GM21717 (cell line): ENCODE measurements around the gene TRAPPC10.

Source experiments
- ATAC-seq: cut with Tn5 transposase; IDR thresholded peaks from one replicate; pipeline ENCODE4 v1.9.1; 2021; ENCODE audit warnings: mild to moderate bottlenecking, moderate library complexity; ENCODE audit not compliant: unreplicated experiment

TRAPPC10 gene

GRCh38 chr21:43981151-43981870 lies 30.8 kb upstream of the TRAPPC10 start:
- ATAC-seq: no peak

- ATAC-seq: no peak
Observed at GRCh38 chr21:43981871-43982210, 30.3 kb upstream of the TRAPPC10 start.

GRCh38 chr21:43982489-43983078 lies 29.5 kb upstream of the TRAPPC10 start:
- ATAC-seq: no peak

- no peak for ATAC-seq
Observed at GRCh38 chr21:43983390-43983789, 28.7 kb upstream of the TRAPPC10 start.

GRCh38 chr21:43983860-43984420 lies 28.2 kb upstream of the TRAPPC10 start:
- ATAC-seq: no peak

GRCh38 chr21:43984905-43985689 lies 27.0 kb upstream of the TRAPPC10 start:
- no peak for ATAC-seq

- no peak for ATAC-seq
Observed at GRCh38 chr21:43985690-43986251, 26.3 kb upstream of the TRAPPC10 start.

GRCh38 chr21:43986544-43987451 lies 25.3 kb upstream of the TRAPPC10 start:
- no peak for ATAC-seq

- ATAC-seq: no peak
Observed at GRCh38 chr21:43987509-43987908, 24.6 kb upstream of the TRAPPC10 start.

GRCh38 chr21:43988016-43988415 lies 24.1 kb upstream of the TRAPPC10 start:
- no peak for ATAC-seq

GRCh38 chr21:43988506-43989230 lies 23.4 kb upstream of the TRAPPC10 start:
- no peak for ATAC-seq

GRCh38 chr21:43989401-43989800 lies 22.7 kb upstream of the TRAPPC10 start:
- ATAC-seq: no peak

GRCh38 chr21:43991447-43991991 lies 20.6 kb upstream of the TRAPPC10 start:
- ATAC-seq: no peak

GRCh38 chr21:43992121-43992520 lies 20.0 kb upstream of the TRAPPC10 start:
- ATAC-seq: no peak

- no peak for ATAC-seq
Observed at GRCh38 chr21:43993420-43993934, 18.6 kb upstream of the TRAPPC10 start.

- ATAC-seq: no peak
Observed at GRCh38 chr21:43994085-43994484, 18.0 kb upstream of the TRAPPC10 start.

- ATAC-seq: no peak
Observed at GRCh38 chr21:43994646-43995045, 17.5 kb upstream of the TRAPPC10 start.

GRCh38 chr21:43995521-43996105 lies 16.5 kb upstream of the TRAPPC10 start:
- no peak for ATAC-seq
